H1 (cell line): ENCODE results near the gene UQCR10. TPM values are rescaled to one million over a fixed set of nuclear protein-coding genes. Genes with fewer than 3 reads are reported as not detected.

Experiments
- CTCF ChIA-PET: fragments of 300-600 bp; sonication (Branson Sonifier 250); formaldehyde crosslinking; loops from one replicate; lab custom pipeline; 2021; ENCODE audit not compliant: partially characterized antibody; lab: Charles Lee
- POLR2A ChIA-PET: fragments of 300-600 bp; sonication (Branson Sonifier 250); formaldehyde crosslinking; loops from one replicate; lab custom pipeline; 2021; ENCODE audit warnings: inconsistent platforms; ENCODE audit not compliant: partially characterized antibody; lab: Charles Lee
- DNase-seq, 2 experiments: peaks; one replicate each; pipeline versions ENCODE4 v3.0.0 to v3.0.0-alpha.2; 2010 to 2022; ENCODE audit warnings: low spot score in 2 of 2, low read depth in 1 of 2, mixed read lengths in 1 of 2
- FAIRE-seq: peaks from 2 replicates; lab custom pipeline; 2011; peaks lifted over from hg19 to GRCh38; lab: Jason Lieb, UNC
- H2AFZ ChIP-seq: 2 replicates; pipeline ENCODE4 v1.8.1; 2012; ENCODE audit warnings: low read length, inconsistent platforms
- H2AK5ac ChIP-seq: 2 replicates; pipeline ENCODE4 v1.6.1; 2013; ENCODE audit warnings: low read depth, low read length
- H2BK120ac ChIP-seq: replicated peaks from 2 replicates; pipeline ENCODE3; 2013; ENCODE audit warnings: low read depth, low read length, inconsistent platforms
- H2BK12ac ChIP-seq: 2 replicates; pipeline ENCODE4 v1.6.1; 2013; ENCODE audit warnings: low read depth, low read length
- H2BK15ac ChIP-seq: 2 replicates; pipeline ENCODE4 v1.6.1; 2013; ENCODE audit warnings: low read length
- H2BK20ac ChIP-seq: 2 replicates; pipeline ENCODE4 v1.6.1; 2013; ENCODE audit warnings: low read length
- H2BK5ac ChIP-seq: 2 replicates; pipeline ENCODE4 v1.6.1; 2013; ENCODE audit warnings: low read depth, low read length
- H3K14ac ChIP-seq: 2 replicates; pipeline ENCODE4 v1.6.1; 2013; ENCODE audit warnings: inconsistent platforms; ENCODE audit not compliant: insufficient read length
- H3K18ac ChIP-seq: 2 replicates; pipeline ENCODE4 v1.6.1; 2013; ENCODE audit warnings: low read length; ENCODE audit errors: extremely low read depth
- H3K23ac ChIP-seq: 2 replicates; pipeline ENCODE4 v1.6.1; 2013; ENCODE audit warnings: inconsistent platforms; ENCODE audit not compliant: insufficient read length
- H3K23me2 ChIP-seq: 2 replicates; pipeline ENCODE4 v1.6.1; 2013; ENCODE audit warnings: low read depth, low read length
- H3K27ac ChIP-seq: 2 replicates; pipeline ENCODE4 v1.6.1; 2011; ENCODE audit warnings: low read depth, low read length, inconsistent platforms
- H3K27me3 ChIP-seq, 4 experiments: replicated peaks in 1 of 4; 1 replicate in 1 of 4; 2 replicates in 3 of 4; pipeline versions ENCODE4 v1.6.1 to v1.8.1; 2011 to 2013; ENCODE audit warnings: low read length in 3 of 4, mild to moderate bottlenecking in 3 of 4, inconsistent platforms in 2 of 4, mixed read lengths in 2 of 4, moderate library complexity in 1 of 4; ENCODE audit not compliant: control insufficient read depth in 3 of 4, insufficient read depth in 3 of 4; ENCODE audit errors: extremely low read depth in 1 of 4
- H3K36me3 ChIP-seq, 4 experiments: 2 replicates each; pipeline versions ENCODE4 v1.6.1 to v1.8.1; 2011 to 2013; ENCODE audit warnings: mild to moderate bottlenecking in 4 of 4, low read length in 3 of 4, moderate library complexity in 2 of 4, control low read depth in 1 of 4, inconsistent platforms in 1 of 4; ENCODE audit not compliant: insufficient read depth in 4 of 4, control insufficient read depth in 2 of 4
- H3K4ac ChIP-seq: replicated peaks from 2 replicates; pipeline ENCODE3; 2013; ENCODE audit warnings: low read length, low read depth, mixed read lengths, inconsistent platforms; ENCODE audit not compliant: insufficient read length
- H3K4me1 ChIP-seq, 4 experiments: replicated peaks in 1 of 4; 1 replicate in 1 of 4; 2 replicates in 3 of 4; pipeline versions ENCODE4 v1.6.1 to v1.8.1; 2011 to 2013; ENCODE audit warnings: low read length in 3 of 4, inconsistent platforms in 2 of 4, mixed read lengths in 1 of 4; ENCODE audit not compliant: insufficient read depth in 4 of 4, control insufficient read depth in 3 of 4
- H3K4me2 ChIP-seq, 2 experiments: 2 replicates each; pipeline versions ENCODE4 v1.6.1 to v1.8.1; 2011 to 2013; ENCODE audit warnings: low read depth in 2 of 2, low read length in 2 of 2, control low read depth in 1 of 2, inconsistent platforms in 1 of 2, mild to moderate bottlenecking in 1 of 2; ENCODE audit not compliant: insufficient read depth in 1 of 2
- H3K4me3 ChIP-seq, 4 experiments: fragments of 200-600, 300-600 bp in 1 of 4; sonication (generic), shearing (Covaris generic), sonication (Bioruptor Twin) in 1 of 4; 2 replicates each; pipeline versions ENCODE4 v1.5.1 to v1.8.1; 2011 to 2016; ENCODE audit warnings: low read length in 4 of 4, low read depth in 3 of 4, control low read depth in 2 of 4, inconsistent platforms in 2 of 4, mild to moderate bottlenecking in 2 of 4, mixed read lengths in 1 of 4, moderate library complexity in 1 of 4; ENCODE audit not compliant: insufficient read depth in 2 of 4; ENCODE audit errors: extremely low read depth in 1 of 4
- H3K56ac ChIP-seq: replicated peaks from 2 replicates; pipeline ENCODE3; 2013; ENCODE audit warnings: low read depth, mild to moderate bottlenecking, mixed read lengths, low read length, inconsistent platforms; ENCODE audit not compliant: insufficient read length
- H3K79me1 ChIP-seq: 2 replicates; pipeline ENCODE4 v1.6.1; 2013; ENCODE audit warnings: low read depth, low read length, control low read depth
- H3K79me2 ChIP-seq, 2 experiments: 2 replicates each; pipeline versions ENCODE4 v1.6.1 to v1.8.1; 2012 to 2013; ENCODE audit warnings: low read length in 2 of 2, mild to moderate bottlenecking in 2 of 2, inconsistent platforms in 1 of 2; ENCODE audit not compliant: insufficient read depth in 2 of 2, control insufficient read depth in 1 of 2
- H3K9ac ChIP-seq, 4 experiments: replicated peaks in 1 of 4; 1 replicate in 1 of 4; 2 replicates in 3 of 4; pipeline versions ENCODE4 v1.6.1 to v1.8.1; 2011 to 2013; ENCODE audit warnings: low read depth in 3 of 4, low read length in 3 of 4, control low read depth in 2 of 4, mild to moderate bottlenecking in 2 of 4, moderate library complexity in 2 of 4, inconsistent platforms in 1 of 4; ENCODE audit errors: extremely low read depth in 1 of 4
- H3K9me3 ChIP-seq, 2 experiments: 2 replicates each; pipeline versions ENCODE4 v1.6.1 to v1.8.1; 2012 to 2013; ENCODE audit warnings: mild to moderate bottlenecking in 2 of 2, moderate library complexity in 2 of 2, control low read depth in 1 of 2, inconsistent platforms in 1 of 2, low read depth in 1 of 2, low read length in 1 of 2, mixed read lengths in 1 of 2; ENCODE audit not compliant: insufficient read depth in 2 of 2
- H4K20me1 ChIP-seq, 2 experiments: replicated peaks in 1 of 2; 2 replicates each; pipeline versions ENCODE3 to v1.8.1; 2011 to 2013; ENCODE audit warnings: inconsistent platforms in 2 of 2, low read length in 2 of 2, mild to moderate bottlenecking in 1 of 2; ENCODE audit not compliant: insufficient read depth in 2 of 2, control insufficient read depth in 1 of 2
- H4K5ac ChIP-seq: 2 replicates; pipeline ENCODE4 v1.6.1; 2013; ENCODE audit warnings: low read length, low read depth, mixed read lengths, inconsistent platforms; ENCODE audit not compliant: insufficient read length
- H4K8ac ChIP-seq: 2 replicates; pipeline ENCODE4 v1.8.0; 2013; ENCODE audit warnings: mild to moderate bottlenecking, moderate library complexity, low read length, inconsistent platforms; ENCODE audit not compliant: insufficient read depth; ENCODE audit errors: extremely low read depth
- H4K91ac ChIP-seq: replicated peaks from 2 replicates; pipeline ENCODE3; 2013; ENCODE audit warnings: low read length, mixed read lengths, inconsistent platforms; ENCODE audit not compliant: insufficient read length
- BRCA1 ChIP-seq: IDR thresholded peaks from 2 replicates; pipeline ENCODE4 v1.6.1; 2012; ENCODE audit warnings: low read depth, low read length, improper control_type of control experiment
- EGR1 ChIP-seq: IDR thresholded peaks from 2 replicates; pipeline ENCODE4 v1.6.1; 2011; ENCODE audit warnings: low read depth, low read length, borderline replicate concordance
- FOSL1 ChIP-seq: IDR thresholded peaks from 2 replicates; pipeline ENCODE4 v1.6.1; 2011; ENCODE audit warnings: mild to moderate bottlenecking, low read depth, low read length, moderate library complexity; ENCODE audit not compliant: insufficient read depth
- HDAC2 ChIP-seq, 2 experiments: fragments of 300-600 bp in 1 of 2; sonication (generic) in 1 of 2; IDR thresholded peaks; 2 replicates each; pipeline ENCODE4 v1.6.1; 2011 to 2012; ENCODE audit warnings: low read depth in 2 of 2, low read length in 2 of 2, mild to moderate bottlenecking in 2 of 2, moderate library complexity in 2 of 2, borderline replicate concordance in 1 of 2, inconsistent platforms in 1 of 2
- KDM1A ChIP-seq: fragments of 200-600, 300-600 bp; sonication (generic); IDR thresholded peaks from 2 replicates; pipeline ENCODE4 v1.7.1; 2016; ENCODE audit warnings: mild to moderate bottlenecking, low read length, borderline replicate concordance
- MAX ChIP-seq: IDR thresholded peaks from 2 replicates; pipeline ENCODE4 v1.6.1; 2012; ENCODE audit warnings: inconsistent platforms
- NANOG ChIP-seq: IDR thresholded peaks from 2 replicates; pipeline ENCODE4 v1.6.1; 2011; ENCODE audit warnings: low read length, low read depth, mild to moderate bottlenecking, inconsistent platforms; ENCODE audit not compliant: insufficient read depth, poor library complexity, severe bottlenecking
- SIX5 ChIP-seq: IDR thresholded peaks from 2 replicates; pipeline ENCODE4 v1.6.1; 2011; ENCODE audit warnings: mild to moderate bottlenecking, low read depth, low read length
- TAF7 ChIP-seq: optimal IDR thresholded peaks from 2 replicates; pipeline ENCODE3; 2011; ENCODE audit warnings: low read depth, mild to moderate bottlenecking, inconsistent platforms, low read length, moderate library complexity, borderline replicate concordance
- ZNF274 ChIP-seq: IDR thresholded peaks from 2 replicates; pipeline ENCODE4 v1.7.0; 2012; ENCODE audit warnings: low read length, borderline replicate concordance; ENCODE audit errors: extremely low read depth
- WGBS, 2 experiments: shearing (Covaris generic) in 1 of 2; methylation state at CpG; one replicate each; pipeline versions ENCODE4 v1.1.6 to v1.1.7; 2013 to 2015; ENCODE audit warnings: low lambda C conversion rate in 2 of 2, mixed read lengths in 2 of 2, inconsistent platforms in 1 of 2, low coverage in 1 of 2, missing lambda C conversion rate in 1 of 2; ENCODE audit not compliant: insufficient replicate concordance in 2 of 2, insufficient coverage in 1 of 2, insufficient read length in 1 of 2; ENCODE audit errors: extremely low coverage in 1 of 2, missing lambda C conversion rate in 1 of 2; 5-methylcytosine and 5-hydroxymethylcytosine counted together
- polyA plus RNA-seq, 7 experiments: library from polyadenylated mRNA; depleted of rRNA in 3 of 7; stranded (reverse) in 5 of 7; unstranded in 2 of 7; fragments of >200 nt in 5 of 7; fragments of 200-250 nt in 2 of 7; gene quantifications; 1 replicate in 5 of 7; 2 replicates in 1 of 7; 4 replicates in 1 of 7; pipeline versions ENCODE4 v1.2.1 to v1.2.3, GENCODE V29; 2011 to 2013; ENCODE audit warnings: missing spikeins in 2 of 7, mixed read lengths in 2 of 7
- total RNA-seq: library from RNA; stranded (reverse); fragmentation: NEBNext Ultra II Directional; extraction: Animal tissue kit (Norgen Biotek cat#: 25700); gene quantifications from 2 replicates; pipeline ENCODE4 v1.2.1, GENCODE V29; 2021

The UQCR10 gene
- total and polyA plus RNA-seq, 2 of the 8 experiments (the other 6 are each of a cell fraction or from before 2014, with no cell fraction given) = 102 to 260 TPM

DNA sequence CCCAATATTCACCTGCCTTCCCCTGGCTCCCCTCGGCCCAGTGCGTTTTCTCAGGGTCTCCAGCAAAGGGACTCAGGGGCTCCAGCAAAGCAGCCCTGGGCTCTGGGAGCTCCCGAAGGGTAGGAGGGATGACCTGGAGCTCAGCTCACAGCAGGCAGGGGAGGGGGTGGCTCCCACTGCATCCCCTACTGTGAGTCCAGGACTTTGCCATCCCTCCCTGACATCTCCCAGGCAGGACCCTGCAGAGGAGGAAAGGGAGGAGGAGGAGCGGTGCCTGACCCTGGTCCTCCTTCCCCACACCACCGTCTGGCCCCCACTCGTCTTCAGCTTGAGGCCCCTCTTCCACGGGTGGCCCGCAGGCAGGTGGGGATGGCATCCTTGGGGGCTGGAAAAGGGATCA lies 42.3 kb upstream of the UQCR10 start:
- Histone ChIP-seq H2BK12ac (no peak overlapping the region), H3K23me2 (peaks cover 5% of the 10 kb centered on the region; the same call in 1 of the 2 replicates), H3K27me3 (peaks cover 15 to 30% (median 21%) of the 10 kb centered on the region in 4 experiments; a peak in 6 of 7 replicates), H3K4ac (no peak overlapping the region), H3K56ac (no peak overlapping the region), H3K27ac (no peak overlapping the region), H3K4me1 (peaks cover 0 to 17% (median 4%) of the 10 kb centered on the region in 4 experiments; a peak in 6 of 7 replicates), H3K4me2 (no peak overlapping the region), H3K4me3 (no peak overlapping the region), H2AK5ac (no peak overlapping the region), H3K79me2 (no peaks in the 10 kb centered on the region), H3K9ac (no peak overlapping the region), H2AFZ (no peak overlapping the region), H4K8ac (no peak overlapping the region), H2BK5ac (no peak overlapping the region), H2BK20ac (no peak overlapping the region), H4K20me1 (peaks cover 1 to 3% of the 10 kb centered on the region in 2 experiments), H3K23ac (no peak overlapping the region), H3K36me3 (no peaks in the 10 kb centered on the region), H2BK120ac (no peak overlapping the region), H3K9me3 (no peaks in the 10 kb centered on the region), H3K18ac (no peak overlapping the region), H3K14ac (no peak overlapping the region), H4K91ac (no peak overlapping the region), H4K5ac (no peak overlapping the region), H3K79me1 (no peaks in the 10 kb centered on the region), H2BK15ac (no peak overlapping the region)
- no peak for DNase-seq
- TF ChIP-seq HDAC2 (IDR thresholded peaks at IDR 0.05; ENCODE audit: borderline replicate concordance in 1 of 2, low read depth in 2 of 2, low read length in 2 of 2) (no peak), KDM1A (no peak), TAF7 (no peak), SIX5 (no peak), FOSL1 (no peak), ZNF274 (no peak), EGR1 (no peak), MAX (no peak), NANOG (no peak), BRCA1 (no peak)
- WGBS, 2 experiments = 86% methylated on average over 7 of the region's 8 CpGs; no CpG with 5 or more reads in 1 of the 2 experiments
- ChIA-PET POLR2A (interaction anchor here (0.9 kb wide), 1 partner anchor 22 kb away, joined by 3 read pairs; no protein-coding TSS in a partner anchor), CTCF (interaction anchor here (0.5 to 4.8 kb wide), 8 partner anchors 10 to 477 kb away, joined by 3 to 22 read pairs (median 4); no protein-coding TSS in a partner anchor)
- no peak for FAIRE-seq
